ENCODE data around the gene PACSIN2. TPM values are rescaled to one million over a fixed set of nuclear protein-coding genes. Genes with fewer than 3 reads are reported as not detected.

The PACSIN2 gene
- polyA plus RNA-seq, 2 of the 4 experiments (the other 2 are of a cell fraction), result 60.3 to 94.0 TPM

GRCh38 chr22:42984814-42985530, 30.0 kb downstream of the PACSIN2 start:
- H3K27ac ChIP-seq, result no peak overlapping the region
- DNase-seq (ENCODE audit: low read depth in 1 of 2, low spot score in 1 of 2), result no peak
- peaks cover 23% of the 10 kb centered on the region for H3K4me1 ChIP-seq
- ATAC-seq, result no peak
- FAIRE-seq, result no peak
- WGBS (ENCODE audit: missing lambda C conversion rate), result 96% methylated on average over 6 of the region's 9 CpGs
- H3K9me3 ChIP-seq, result no peaks in the 10 kb centered on the region
- POLR2A ChIA-PET, result no interaction called here
- CTCF ChIA-PET, result interaction anchor here (1.7 kb wide), 1 partner anchor 49 kb away, joined by 7 read pairs; no protein-coding TSS in a partner anchor
- H3K4me2 ChIP-seq, result no peak overlapping the region
- no peak overlapping the region for H3K4me3 ChIP-seq
- TF ChIP-seq CTCF (IDR thresholded peaks at IDR 0.05), result no peak
- no peak for TF ChIP-seq POLR2AphosphoS2 (conservative IDR thresholded peaks at IDR 0.05; ENCODE audit: low read length)
- TF ChIP-seq ZSCAN20 (CRISPR knock-in tag; IDR thresholded peaks at IDR 0.05), result no peak
- no peak for TF ChIP-seq CEBPB (IDR thresholded peaks at IDR 0.05)
- TF ChIP-seq JUNB (IDR thresholded peaks at IDR 0.05), result no peak
- TF ChIP-seq NFE2L2 (conservative IDR thresholded peaks at IDR 0.05; ENCODE audit: low read length), result no peak
- TF ChIP-seq CBX8 (IDR thresholded peaks at IDR 0.05), result no peak
- no peak for TF ChIP-seq BHLHE40 (IDR thresholded peaks at IDR 0.05; ENCODE audit: low read depth, low read length)
- no peak for TF ChIP-seq SREBF2 (IDR thresholded peaks at IDR 0.05)
- no peak for TF ChIP-seq FOSL2 (IDR thresholded peaks at IDR 0.05)
- TF ChIP-seq FOSL2 (CRISPR knock-in tag; IDR thresholded peaks at IDR 0.05), result no peak
- no peak for TF ChIP-seq RNF2 (IDR thresholded peaks at IDR 0.05; ENCODE audit: borderline replicate concordance, low read depth)
- no peak for TF ChIP-seq HDAC2 (IDR thresholded peaks at IDR 0.05)
- TF ChIP-seq TFCP2L1 (CRISPR knock-in tag; IDR thresholded peaks at IDR 0.05), result no peak
- no peak for TF ChIP-seq CBX2 (IDR thresholded peaks at IDR 0.05; ENCODE audit: borderline replicate concordance, low read depth)
- TF ChIP-seq KDM5A (IDR thresholded peaks at IDR 0.05), result no peak
- no peak for TF ChIP-seq TP53 (CRISPR knock-in tag; IDR thresholded peaks at IDR 0.05)
- no peak for TF ChIP-seq ELK1 (IDR thresholded peaks at IDR 0.05; ENCODE audit: low read depth, low read length)
- TF ChIP-seq HOXB5 (CRISPR knock-in tag; IDR thresholded peaks at IDR 0.05), result no peak

GRCh38 chr22:42984397-42984796, 30.6 kb downstream of the PACSIN2 start:
- WGBS (ENCODE audit: missing lambda C conversion rate), result 70% methylated on average over 4 of the region's 4 CpGs
- FAIRE-seq (no peak), ATAC-seq (no peak), DNase-seq (ENCODE audit: low read depth in 1 of 2, low spot score in 1 of 2) (no peak)
- no peak for TF ChIP-seq JUN (IDR thresholded peaks at IDR 0.05)
- TF ChIP-seq BCL3 (IDR thresholded peaks at IDR 0.05), result no peak
- no peak for TF ChIP-seq NR3C1 (IDR thresholded peaks at IDR 0.05)
- TF ChIP-seq HES2 (IDR thresholded peaks at IDR 0.05), result no peak
- no peak for TF ChIP-seq REST (IDR thresholded peaks at IDR 0.05)
- TF ChIP-seq ELK1 (IDR thresholded peaks at IDR 0.05; ENCODE audit: low read depth, low read length), result no peak
- TF ChIP-seq NPAS2 (CRISPR knock-in tag; IDR thresholded peaks at IDR 0.05; ENCODE audit: borderline replicate concordance), result no peak
- no peak for TF ChIP-seq HOXB5 (CRISPR knock-in tag; IDR thresholded peaks at IDR 0.05)
- TF ChIP-seq PHF8 (IDR thresholded peaks at IDR 0.05; ENCODE audit: borderline replicate concordance, low read depth), result no peak
- no peak for TF ChIP-seq RARB (CRISPR knock-in tag; IDR thresholded peaks at IDR 0.05)
- no peak for TF ChIP-seq HDAC2 (IDR thresholded peaks at IDR 0.05)
- no peak for TF ChIP-seq MAFK (IDR thresholded peaks at IDR 0.05; ENCODE audit: partially characterized antibody)
- no peak for TF ChIP-seq E2F6 (IDR thresholded peaks at IDR 0.05; ENCODE audit: borderline replicate concordance, low read depth)
- no peak for TF ChIP-seq POLR2A (IDR thresholded peaks at IDR 0.05; ENCODE audit: low read length)
- Histone ChIP-seq H3K4me1 (peaks cover 18% of the 10 kb centered on the region), H3K27ac (no peak overlapping the region), H3K4me2 (no peak overlapping the region), H3K9me3 (no peaks in the 10 kb centered on the region), H3K4me3 (no peak overlapping the region)
- ChIA-PET POLR2A (no interaction called here), CTCF (interaction anchor here (1.7 kb wide), 1 partner anchor 50 kb away, joined by 7 read pairs; no protein-coding TSS in a partner anchor)

Measured in A549 (cell line).